AG09309 (cell line): Measurements from ENCODE around the gene KHDRBS1.
A peak's percentile ranks its signal among the peaks of the same experiment; 100 is the strongest.
"Not testable (repeated sequence)": the region's sequence is repeated elsewhere in the genome, so short reads cannot be mapped to it uniquely, and the experiment has no call there.

ENCODE experiments used
- DNase-seq: peaks from one replicate; pipeline ENCODE4 v3.0.0-alpha.2; 2010; ENCODE audit warnings: low read depth
- H3K4me3 ChIP-seq: 2 replicates; pipeline ENCODE4 v1.5.1; 2011; ENCODE audit warnings: mild to moderate bottlenecking, low read depth, low read length, moderate library complexity; ENCODE audit not compliant: control insufficient read depth
- CTCF ChIP-seq: IDR thresholded peaks from 2 replicates; pipeline ENCODE4 v1.5.1; 2011; ENCODE audit warnings: mild to moderate bottlenecking, low read depth, low read length, inconsistent platforms; ENCODE audit not compliant: insufficient read depth, control insufficient read depth; ENCODE audit errors: missing control alignments

The KHDRBS1 gene

GRCh38 chr1:32010246-32010645 lies 3.4 kb upstream of the KHDRBS1 start:
- no peak overlapping the region for H3K4me3 ChIP-seq
- no peak for DNase-seq
- no peak for TF ChIP-seq CTCF

- TF ChIP-seq CTCF, result no peak
- peak overlapping the region; percentile 91 for H3K4me3 ChIP-seq
- no peak for DNase-seq
Observed at GRCh38 chr1:32012709-32013385, 821 bp upstream of the KHDRBS1 start.

DNA sequence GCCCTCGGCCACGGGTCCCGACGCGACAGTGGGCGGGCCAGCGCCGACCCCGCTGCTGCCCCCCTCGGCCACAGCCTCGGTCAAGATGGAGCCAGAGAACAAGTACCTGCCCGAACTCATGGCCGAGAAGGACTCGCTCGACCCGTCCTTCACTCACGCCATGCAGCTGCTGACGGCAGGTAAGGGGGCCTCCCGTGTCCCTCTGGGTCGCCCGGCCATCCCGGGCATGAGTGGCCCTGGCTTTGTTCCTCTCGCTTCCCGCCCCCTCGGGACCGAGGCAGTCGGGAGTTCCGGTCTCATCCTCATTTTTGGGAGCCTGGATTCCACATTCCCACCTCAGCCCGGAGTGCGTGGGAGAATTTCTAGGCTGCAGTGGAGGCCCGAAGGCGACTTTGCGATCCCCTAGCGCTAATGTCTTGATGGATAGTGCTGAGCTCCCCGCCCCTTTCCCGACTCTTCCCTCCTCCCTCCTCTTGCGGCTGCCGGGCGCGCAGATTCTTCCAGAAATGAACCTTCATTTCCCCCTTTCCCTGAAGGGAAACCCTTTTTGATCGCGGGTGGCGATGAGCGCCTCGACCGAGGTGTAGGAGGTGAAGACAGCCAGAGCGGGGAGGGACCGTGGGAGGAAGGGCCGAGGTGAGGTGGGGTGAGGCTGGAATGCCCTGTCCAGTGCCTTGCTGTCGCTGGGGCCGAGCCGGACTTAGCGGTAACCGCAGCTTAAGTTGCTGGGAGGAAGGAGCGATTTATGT lies 705 bp downstream of the KHDRBS1 start:
- peak overlapping the region; percentile 91 for H3K4me3 ChIP-seq
- DNase-seq, result no peak
- TF ChIP-seq CTCF, result no peak

GRCh38 chr1:32014948-32015273 lies 1.2 kb downstream of the KHDRBS1 start:
- DNase-seq, result no peak
- H3K4me3 ChIP-seq, result peak overlapping the region; percentile 91
- no peak for TF ChIP-seq CTCF

- TF ChIP-seq CTCF, result no peak
- no peak overlapping the region for H3K4me3 ChIP-seq
- no peak for DNase-seq
Observed at GRCh38 chr1:32020339-32020738, 6.7 kb downstream of the KHDRBS1 start.

GRCh38 chr1:32021574-32022018 lies 7.9 kb downstream of the KHDRBS1 start:
- H3K4me3 ChIP-seq, DNase-seq: not testable (repeated sequence)

DNA sequence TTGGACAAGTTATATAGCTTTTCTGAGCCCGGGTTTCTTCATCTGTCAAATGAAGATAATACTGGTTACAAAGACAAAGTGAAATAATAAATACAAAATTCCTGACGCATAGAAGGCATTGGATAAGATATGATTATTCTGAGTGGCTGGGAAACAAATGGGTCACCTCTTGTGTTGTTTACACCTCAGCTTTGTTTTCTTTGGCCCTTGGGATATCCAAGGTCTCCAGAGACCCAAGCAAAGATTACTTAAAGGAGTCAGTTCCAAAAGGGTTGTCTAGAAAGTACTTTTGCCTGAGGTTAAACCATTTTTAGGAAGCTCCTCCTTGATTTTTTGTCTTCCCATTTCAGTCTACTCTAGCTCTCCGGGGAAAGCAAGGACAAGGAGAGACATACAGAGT lies 9.7 kb downstream of the KHDRBS1 start:
- DNase-seq, result no peak
- H3K4me3 ChIP-seq, result no peak overlapping the region
- no peak for TF ChIP-seq CTCF
